Measurements from ENCODE around the gene LSM12.
"Not testable (repeated sequence)": the region's sequence is repeated elsewhere in the genome, so short reads cannot be mapped to it uniquely, and the experiment has no call there.

The LSM12 gene

GRCh38 chr17:44039829-44040635 is 26.4 kb downstream of the LSM12 start:
- no peak for DNase-seq

- no peak for DNase-seq
Measured at GRCh38 chr17:44038604-44039011, 27.9 kb downstream of the LSM12 start.

GRCh38 chr17:44037471-44037870 is 29.0 kb downstream of the LSM12 start:
- no peak for DNase-seq

GRCh38 chr17:44034688-44035087 is 31.8 kb downstream of the LSM12 start:
- not testable (repeated sequence) for DNase-seq

GRCh38 chr17:44033861-44034408 is 32.5 kb downstream of the LSM12 start:
- DNase-seq, result no peak

- DNase-seq, result no peak
Measured at GRCh38 chr17:44030482-44030881, 36.0 kb downstream of the LSM12 start.

- DNase-seq, result no peak
Measured at GRCh38 chr17:44029736-44030135, 36.7 kb downstream of the LSM12 start.

- no peak for DNase-seq
Measured at GRCh38 chr17:44024853-44025252, 41.6 kb downstream of the LSM12 start.

- no peak for DNase-seq
Measured at GRCh38 chr17:44024271-44024663, 42.2 kb downstream of the LSM12 start.

GRCh38 chr17:44023545-44024270 is 42.8 kb downstream of the LSM12 start:
- DNase-seq, result no peak

GRCh38 chr17:44022246-44022645 is 44.2 kb downstream of the LSM12 start:
- no peak for DNase-seq

- not testable (repeated sequence) for DNase-seq
Measured at GRCh38 chr17:44021227-44021626, 45.2 kb downstream of the LSM12 start.

- peak; percentile 83 for DNase-seq
Measured at GRCh38 chr17:44014437-44015172, 51.9 kb downstream of the LSM12 start, which contains the start of gene TMEM101. Gene TMEM101 (minus strand): TSS chr17:44014963. CDS start chr17:44014952, 11 bp downstream.

GRCh38 chr17:44014133-44014436 is 52.4 kb downstream of the LSM12 start:
- no peak for DNase-seq

- no peak for DNase-seq
Measured at GRCh38 chr17:44012874-44013273, 53.6 kb downstream of the LSM12 start.

GRCh38 chr17:44012391-44012790 is 54.1 kb downstream of the LSM12 start:
- no peak for DNase-seq

- no peak for DNase-seq
Measured at GRCh38 chr17:44011876-44012275, 54.6 kb downstream of the LSM12 start.

GRCh38 chr17:44010966-44011647 is 55.4 kb downstream of the LSM12 start:
- DNase-seq, result no peak

GRCh38 chr17:44008205-44008909 is 58.1 kb downstream of the LSM12 start:
- DNase-seq, result no peak

GRCh38 chr17:44007346-44008204 is 58.9 kb downstream of the LSM12 start:
- no peak for DNase-seq
